Mammary epithelial cell (primary cell): ENCODE data around the gene CPAMD8.

Experiments used
- EZH2 ChIP-seq: IDR thresholded peaks from 2 replicates; pipeline ENCODE4 v1.6.1; 2012; ENCODE audit warnings: low read length, inconsistent platforms, borderline replicate concordance
- TF ChIP-seq, protein P1 (sequence below), 2 donors: IDR thresholded peaks in 1 of 2; conservative IDR thresholded peaks in 1 of 2; 2 replicates each; pipeline ENCODE4 v1.5.1; 2011 to 2012; ENCODE audit warnings: inconsistent platforms in 2 of 2, low read length in 2 of 2, mild to moderate bottlenecking in 2 of 2, control low read depth in 1 of 2, low read depth in 1 of 2; ENCODE audit not compliant: insufficient read depth in 1 of 2; ENCODE audit errors: extremely low read depth in 1 of 2

DNA sequence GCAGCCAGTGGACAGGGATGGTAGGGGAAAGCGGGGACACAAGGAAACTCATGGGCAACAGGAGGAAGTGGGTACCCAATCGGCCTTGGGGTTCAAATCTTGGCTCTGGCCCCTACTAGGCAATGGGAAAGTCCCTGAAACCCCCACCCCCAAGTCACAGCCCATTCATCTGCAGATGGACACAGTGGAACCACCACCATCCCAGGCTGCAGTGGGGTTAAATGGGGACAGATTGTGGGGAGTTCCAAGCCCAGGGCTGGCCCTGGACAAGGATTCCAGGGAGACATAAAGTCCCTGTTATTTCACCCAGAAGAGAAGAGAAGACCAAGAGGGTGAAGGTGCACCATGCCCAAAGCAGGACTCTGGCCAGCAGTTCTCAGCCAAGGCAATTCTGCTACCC, 48.5 kb downstream of the CPAMD8 start:
- TF ChIP-seq, protein P1, sequence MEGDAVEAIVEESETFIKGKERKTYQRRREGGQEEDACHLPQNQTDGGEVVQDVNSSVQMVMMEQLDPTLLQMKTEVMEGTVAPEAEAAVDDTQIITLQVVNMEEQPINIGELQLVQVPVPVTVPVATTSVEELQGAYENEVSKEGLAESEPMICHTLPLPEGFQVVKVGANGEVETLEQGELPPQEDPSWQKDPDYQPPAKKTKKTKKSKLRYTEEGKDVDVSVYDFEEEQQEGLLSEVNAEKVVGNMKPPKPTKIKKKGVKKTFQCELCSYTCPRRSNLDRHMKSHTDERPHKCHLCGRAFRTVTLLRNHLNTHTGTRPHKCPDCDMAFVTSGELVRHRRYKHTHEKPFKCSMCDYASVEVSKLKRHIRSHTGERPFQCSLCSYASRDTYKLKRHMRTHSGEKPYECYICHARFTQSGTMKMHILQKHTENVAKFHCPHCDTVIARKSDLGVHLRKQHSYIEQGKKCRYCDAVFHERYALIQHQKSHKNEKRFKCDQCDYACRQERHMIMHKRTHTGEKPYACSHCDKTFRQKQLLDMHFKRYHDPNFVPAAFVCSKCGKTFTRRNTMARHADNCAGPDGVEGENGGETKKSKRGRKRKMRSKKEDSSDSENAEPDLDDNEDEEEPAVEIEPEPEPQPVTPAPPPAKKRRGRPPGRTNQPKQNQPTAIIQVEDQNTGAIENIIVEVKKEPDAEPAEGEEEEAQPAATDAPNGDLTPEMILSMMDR (conservative IDR thresholded peaks at IDR 0.05 in 1 of 2, IDR thresholded peaks at IDR 0.05 in 1 of 2; ENCODE audit: extremely low read depth in 1 of 2, insufficient read depth in 1 of 2, low read depth in 1 of 2, low read length in 2 of 2), result no peak
- no peak for TF ChIP-seq EZH2
